Caco-2 (cell line): ENCODE data around the gene ISLR. TPM values are rescaled to one million over a fixed set of nuclear protein-coding genes. Genes with fewer than 3 reads are reported as not detected.

Source experiments
- BruUV-seq: library from RNA; stranded (reverse); fragments of 400-500 nt; replicated peaks from 2 replicates; lab custom pipeline; 2021; lab: Mats Ljungman, UMichigan
- CTCF ChIA-PET: fragments of 300-600 bp; sonication (Branson Sonifier 250); formaldehyde crosslinking; loops from one replicate; lab custom pipeline; 2022; ENCODE audit warnings: antibody characterized with exemption; lab: Charles Lee
- POLR2A ChIA-PET: fragments of 300-600 bp; sonication (Branson Sonifier 250); formaldehyde crosslinking; loops from one replicate; lab custom pipeline; 2022; ENCODE audit warnings: antibody characterized with exemption; lab: Charles Lee
- DNase-seq, 2 experiments: peaks; one replicate each; pipeline versions ENCODE4 v3.0.0 to v3.0.0-alpha.2; 2020 to 2022
- H3K27me3 ChIP-seq: replicated peaks from 2 replicates; pipeline ENCODE4 v1.6.0; 2011; ENCODE audit warnings: low read length; ENCODE audit not compliant: control insufficient read depth, insufficient read depth
- H3K36me3 ChIP-seq: 2 replicates; pipeline ENCODE4 v1.5.1; 2011; ENCODE audit warnings: low read length; ENCODE audit not compliant: control insufficient read depth, insufficient read depth
- H3K4me1 ChIP-seq: fragments of 250-450 bp; sonication (Bioruptor Pico); 2 replicates; pipeline ENCODE4 v1.5.1; 2020; ENCODE audit warnings: mild to moderate bottlenecking
- H3K4me3 ChIP-seq: 2 replicates; pipeline ENCODE4 v1.5.1; 2011; ENCODE audit warnings: low read depth, mild to moderate bottlenecking, control low read depth, low read length
- H3K9me3 ChIP-seq: fragments of 250-450 bp; sonication (Bioruptor Pico); 2 replicates; pipeline ENCODE4 v1.5.1; 2020; ENCODE audit warnings: mild to moderate bottlenecking, moderate library complexity
- H3K27ac Mint-ChIP-seq: one replicate; pipeline ENCODE4 v1.8.0; 2022; ENCODE audit warnings: mixed read lengths; ENCODE audit not compliant: unreplicated experiment
- H3K27me3 Mint-ChIP-seq: one replicate; pipeline ENCODE4 v1.8.0; 2022; ENCODE audit warnings: mixed read lengths; ENCODE audit not compliant: insufficient read depth, unreplicated experiment
- H3K36me3 Mint-ChIP-seq: one replicate; pipeline ENCODE4 v1.8.0; 2022; ENCODE audit warnings: mild to moderate bottlenecking, mixed read lengths; ENCODE audit not compliant: insufficient read depth, unreplicated experiment
- H3K4me1 Mint-ChIP-seq: one replicate; pipeline ENCODE4 v1.8.0; 2022; ENCODE audit warnings: low read depth, mixed read lengths; ENCODE audit not compliant: unreplicated experiment
- H3K4me3 Mint-ChIP-seq: one replicate; pipeline ENCODE4 v1.8.0; 2022; ENCODE audit warnings: mild to moderate bottlenecking, moderate library complexity, mixed read lengths; ENCODE audit not compliant: unreplicated experiment
- H3K9me3 Mint-ChIP-seq: one replicate; pipeline ENCODE4 v1.8.0; 2022; ENCODE audit warnings: mixed read lengths; ENCODE audit not compliant: unreplicated experiment
- CTCF ChIP-seq, 2 experiments: fragments of 200-600 bp in 1 of 2; IDR thresholded peaks; 1 replicate in 1 of 2; 2 replicates in 1 of 2; pipeline versions ENCODE4 v1.5.1 to v1.8.0; 2011 to 2022; ENCODE audit warnings: antibody characterized with exemption in 1 of 2, control low read depth in 1 of 2, inconsistent platforms in 1 of 2, low read depth in 1 of 2, low read length in 1 of 2, mild to moderate bottlenecking in 1 of 2, moderate library complexity in 1 of 2; ENCODE audit not compliant: insufficient read depth in 1 of 2, severe bottlenecking in 1 of 2, unreplicated experiment in 1 of 2
- intact Hi-C: fragments of 100-400 bp; cut with micrococcal nuclease; formaldehyde crosslinking; loops from one replicate; pipeline ENCODE4 v1.10.0; 2022; ENCODE audit not compliant: unreplicated experiment
- total RNA-seq: library from RNA; stranded (reverse); gene quantifications from 2 replicates; pipeline ENCODE4 v1.2.3, GENCODE V29; 2022

ISLR gene
- total RNA-seq, 1 experiment from 2014 or later, result not detected

GRCh38 chr15:74176262-74177214, 3.0 kb downstream of the ISLR start:
- no peaks in the 10 kb centered on the region for H3K4me1 ChIP-seq
- POLR2A ChIA-PET, result no interaction called here

GRCh38 chr15:74178326-74179100, 5.0 kb downstream of the ISLR start:
- Mint-ChIP-seq H3K27ac (no peak overlapping the region), H3K4me3 (no peak overlapping the region), H3K4me1 (no peaks in the 10 kb centered on the region), H3K27me3 (peaks cover 12% of the 10 kb centered on the region), H3K9me3 (no peaks in the 10 kb centered on the region), H3K36me3 (peaks cover 5% of the 10 kb centered on the region)
- Histone ChIP-seq H3K4me1 (no peaks in the 10 kb centered on the region), H3K9me3 (no peaks in the 10 kb centered on the region), H3K27me3 (no peaks in the 10 kb centered on the region; the same call in 1 of the 2 replicates), H3K36me3 (no peaks in the 10 kb centered on the region), H3K4me3 (no peak overlapping the region)
- BruUV-seq, result no TSS peak
- peak in 1 of 2 experiments; percentile 9 for DNase-seq
- POLR2A ChIA-PET, result no interaction called here
- CTCF ChIA-PET, result interaction anchor here (0.6 kb wide), 1 partner anchor 132 kb away, joined by 3 read pairs; no protein-coding TSS in a partner anchor
- TF ChIP-seq CTCF (IDR thresholded peaks at IDR 0.05; ENCODE audit: insufficient read depth in 1 of 2, low read depth in 1 of 2, low read length in 1 of 2, severe bottlenecking in 1 of 2, unreplicated experiment in 1 of 2), result no peak
- intact Hi-C loops, result no loop called here

More at GRCh38 chr15:74176262-74177214, 3.0 kb downstream of the ISLR start:
- H3K9me3 ChIP-seq, result no peaks in the 10 kb centered on the region
- H3K27me3 ChIP-seq, result no peaks in the 10 kb centered on the region; the same call in 1 of the 2 replicates
- no peaks in the 10 kb centered on the region for H3K4me1 Mint-ChIP-seq
- H3K27me3 Mint-ChIP-seq, result peaks cover 7% of the 10 kb centered on the region
- no peaks in the 10 kb centered on the region for H3K9me3 Mint-ChIP-seq
- BruUV-seq, result no TSS peak
- DNase-seq, result no peak
- peaks cover 5% of the 10 kb centered on the region for H3K36me3 Mint-ChIP-seq
- no peak overlapping the region for H3K4me3 ChIP-seq
- no peak overlapping the region for H3K4me3 Mint-ChIP-seq
- no peak overlapping the region for H3K27ac Mint-ChIP-seq
- CTCF ChIA-PET, result interaction anchor here (1.2 kb wide), 1 partner anchor 135 kb away, joined by 4 read pairs; no protein-coding TSS in a partner anchor
- no peaks in the 10 kb centered on the region for H3K36me3 ChIP-seq
- intact Hi-C loops, result no loop called here
- no peak for TF ChIP-seq CTCF (IDR thresholded peaks at IDR 0.05; ENCODE audit: insufficient read depth in 1 of 2, low read depth in 1 of 2, low read length in 1 of 2, severe bottlenecking in 1 of 2, unreplicated experiment in 1 of 2)
